HEK293 (cell line): Measurements from ENCODE around the gene RPL15.

Experiments
- MZF1 ChIP-seq: fragments of 450-650 bp; formaldehyde crosslinking; IDR thresholded peaks from 2 replicates; pipeline ENCODE4 v1.5.1; 2017; ENCODE audit warnings: missing biosample characterization, missing genetic modification characterization, borderline replicate concordance
- SP2 ChIP-seq: fragments of 450-650 bp; formaldehyde crosslinking; IDR thresholded peaks from 2 replicates; pipeline ENCODE4 v1.5.1; 2016; ENCODE audit warnings: missing biosample characterization, missing genetic modification characterization
- TCF7L2 ChIP-seq: IDR thresholded peaks from 2 replicates; pipeline ENCODE4 v1.6.1; 2011; ENCODE audit warnings: low read depth, mild to moderate bottlenecking, inconsistent platforms, low read length, moderate library complexity, borderline replicate concordance
- ZBTB44 ChIP-seq: fragments of 450-650 bp; IDR thresholded peaks from 2 replicates; pipeline ENCODE4 v1.5.1; 2018; ENCODE audit warnings: missing biosample characterization, mild to moderate bottlenecking, missing genetic modification characterization
- ZNF202 ChIP-seq: fragments of 450-650 bp; formaldehyde crosslinking; IDR thresholded peaks from 2 replicates; pipeline ENCODE4 v1.5.1; 2016; ENCODE audit warnings: missing biosample characterization, missing genetic modification characterization, borderline replicate concordance
- ZNF214 ChIP-seq: fragments of 450-650 bp; formaldehyde crosslinking; IDR thresholded peaks from 2 replicates; pipeline ENCODE4 v1.5.1; 2017; ENCODE audit warnings: missing biosample characterization, mild to moderate bottlenecking, missing genetic modification characterization, borderline replicate concordance
- ZNF248 ChIP-seq: fragments of 450-650 bp; formaldehyde crosslinking; IDR thresholded peaks from 2 replicates; pipeline ENCODE4 v1.5.1; 2017; ENCODE audit warnings: missing biosample characterization, missing genetic modification characterization
- ZNF324 ChIP-seq: fragments of 450-650 bp; formaldehyde crosslinking; IDR thresholded peaks from 2 replicates; pipeline ENCODE4 v1.5.1; 2016; ENCODE audit warnings: missing biosample characterization, missing genetic modification characterization
- ZNF664 ChIP-seq: fragments of 450-650 bp; formaldehyde crosslinking; IDR thresholded peaks from 2 replicates; pipeline ENCODE4 v1.5.1; 2016; ENCODE audit warnings: missing biosample characterization, missing genetic modification characterization
- TF ChIP-seq, protein P1 (sequence below): fragments of 450-650 bp; formaldehyde crosslinking; IDR thresholded peaks from 2 replicates; pipeline ENCODE4 v1.5.1; 2016; ENCODE audit warnings: missing biosample characterization, missing genetic modification characterization
- TF ChIP-seq, protein P2 (sequence below): fragments of 450-650 bp; formaldehyde crosslinking; IDR thresholded peaks from 2 replicates; pipeline ENCODE4 v1.5.1; 2016; ENCODE audit warnings: missing biosample characterization, missing genetic modification characterization
- TF ChIP-seq, protein P3 (sequence below): fragments of 450-650 bp; formaldehyde crosslinking; IDR thresholded peaks from 2 replicates; pipeline ENCODE4 v1.5.1; 2016; ENCODE audit warnings: missing biosample characterization, missing genetic modification characterization

DNA sequence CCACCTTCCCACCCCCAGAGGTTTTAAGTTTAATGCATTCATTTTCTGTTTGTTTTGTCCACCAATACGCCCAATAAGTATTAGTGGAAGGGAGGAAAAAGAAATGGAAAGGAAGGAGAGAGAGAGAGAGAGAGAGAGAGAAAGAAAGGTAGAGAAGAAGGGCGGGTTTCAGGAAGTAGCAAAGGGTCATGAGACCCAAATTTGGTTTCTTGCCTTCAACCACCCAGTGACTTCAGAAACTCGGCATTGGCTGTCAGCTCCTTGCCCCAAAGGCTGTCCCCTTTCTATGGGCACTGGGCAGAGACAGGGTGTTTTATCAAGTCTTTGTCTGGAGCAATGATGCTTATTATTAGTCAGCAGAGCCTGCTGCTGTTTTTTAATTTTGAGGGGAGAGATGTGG, 14.7 kb downstream of the RPL15 start:
- TF ChIP-seq ZNF202 (tag by site-specific recombination) (no peak), ZNF248 (tag by site-specific recombination) (no peak), MZF1 (tag by site-specific recombination) (no peak), ZNF214 (tag by site-specific recombination) (no peak), TCF7L2 (no peak), ZNF664 (tag by site-specific recombination) (no peak), ZBTB44 (tag by site-specific recombination) (no peak), ZNF324 (tag by site-specific recombination) (no peak), SP2 (tag by site-specific recombination) (no peak)
- TF ChIP-seq, protein P1, sequence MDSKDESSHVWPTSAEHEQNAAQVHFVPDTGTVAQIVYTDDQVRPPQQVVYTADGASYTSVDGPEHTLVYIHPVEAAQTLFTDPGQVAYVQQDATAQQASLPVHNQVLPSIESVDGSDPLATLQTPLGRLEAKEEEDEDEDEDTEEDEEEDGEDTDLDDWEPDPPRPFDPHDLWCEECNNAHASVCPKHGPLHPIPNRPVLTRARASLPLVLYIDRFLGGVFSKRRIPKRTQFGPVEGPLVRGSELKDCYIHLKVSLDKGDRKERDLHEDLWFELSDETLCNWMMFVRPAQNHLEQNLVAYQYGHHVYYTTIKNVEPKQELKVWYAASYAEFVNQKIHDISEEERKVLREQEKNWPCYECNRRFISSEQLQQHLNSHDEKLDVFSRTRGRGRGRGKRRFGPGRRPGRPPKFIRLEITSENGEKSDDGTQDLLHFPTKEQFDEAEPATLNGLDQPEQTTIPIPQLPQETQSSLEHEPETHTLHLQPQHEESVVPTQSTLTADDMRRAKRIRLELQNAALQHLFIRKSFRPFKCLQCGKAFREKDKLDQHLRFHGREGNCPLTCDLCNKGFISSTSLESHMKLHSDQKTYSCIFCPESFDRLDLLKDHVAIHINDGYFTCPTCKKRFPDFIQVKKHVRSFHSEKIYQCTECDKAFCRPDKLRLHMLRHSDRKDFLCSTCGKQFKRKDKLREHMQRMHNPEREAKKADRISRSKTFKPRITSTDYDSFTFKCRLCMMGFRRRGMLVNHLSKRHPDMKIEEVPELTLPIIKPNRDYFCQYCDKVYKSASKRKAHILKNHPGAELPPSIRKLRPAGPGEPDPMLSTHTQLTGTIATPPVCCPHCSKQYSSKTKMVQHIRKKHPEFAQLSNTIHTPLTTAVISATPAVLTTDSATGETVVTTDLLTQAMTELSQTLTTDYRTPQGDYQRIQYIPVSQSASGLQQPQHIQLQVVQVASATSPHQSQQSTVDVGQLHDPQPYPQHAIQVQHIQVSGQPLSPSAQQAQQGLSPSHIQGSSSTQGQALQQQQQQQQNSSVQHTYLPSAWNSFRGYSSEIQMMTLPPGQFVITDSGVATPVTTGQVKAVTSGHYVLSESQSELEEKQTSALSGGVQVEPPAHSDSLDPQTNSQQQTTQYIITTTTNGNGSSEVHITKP (tag by site-specific recombination) = no peak
- TF ChIP-seq, protein P2, sequence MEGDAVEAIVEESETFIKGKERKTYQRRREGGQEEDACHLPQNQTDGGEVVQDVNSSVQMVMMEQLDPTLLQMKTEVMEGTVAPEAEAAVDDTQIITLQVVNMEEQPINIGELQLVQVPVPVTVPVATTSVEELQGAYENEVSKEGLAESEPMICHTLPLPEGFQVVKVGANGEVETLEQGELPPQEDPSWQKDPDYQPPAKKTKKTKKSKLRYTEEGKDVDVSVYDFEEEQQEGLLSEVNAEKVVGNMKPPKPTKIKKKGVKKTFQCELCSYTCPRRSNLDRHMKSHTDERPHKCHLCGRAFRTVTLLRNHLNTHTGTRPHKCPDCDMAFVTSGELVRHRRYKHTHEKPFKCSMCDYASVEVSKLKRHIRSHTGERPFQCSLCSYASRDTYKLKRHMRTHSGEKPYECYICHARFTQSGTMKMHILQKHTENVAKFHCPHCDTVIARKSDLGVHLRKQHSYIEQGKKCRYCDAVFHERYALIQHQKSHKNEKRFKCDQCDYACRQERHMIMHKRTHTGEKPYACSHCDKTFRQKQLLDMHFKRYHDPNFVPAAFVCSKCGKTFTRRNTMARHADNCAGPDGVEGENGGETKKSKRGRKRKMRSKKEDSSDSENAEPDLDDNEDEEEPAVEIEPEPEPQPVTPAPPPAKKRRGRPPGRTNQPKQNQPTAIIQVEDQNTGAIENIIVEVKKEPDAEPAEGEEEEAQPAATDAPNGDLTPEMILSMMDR (tag by site-specific recombination) = no peak
- TF ChIP-seq, protein P3, sequence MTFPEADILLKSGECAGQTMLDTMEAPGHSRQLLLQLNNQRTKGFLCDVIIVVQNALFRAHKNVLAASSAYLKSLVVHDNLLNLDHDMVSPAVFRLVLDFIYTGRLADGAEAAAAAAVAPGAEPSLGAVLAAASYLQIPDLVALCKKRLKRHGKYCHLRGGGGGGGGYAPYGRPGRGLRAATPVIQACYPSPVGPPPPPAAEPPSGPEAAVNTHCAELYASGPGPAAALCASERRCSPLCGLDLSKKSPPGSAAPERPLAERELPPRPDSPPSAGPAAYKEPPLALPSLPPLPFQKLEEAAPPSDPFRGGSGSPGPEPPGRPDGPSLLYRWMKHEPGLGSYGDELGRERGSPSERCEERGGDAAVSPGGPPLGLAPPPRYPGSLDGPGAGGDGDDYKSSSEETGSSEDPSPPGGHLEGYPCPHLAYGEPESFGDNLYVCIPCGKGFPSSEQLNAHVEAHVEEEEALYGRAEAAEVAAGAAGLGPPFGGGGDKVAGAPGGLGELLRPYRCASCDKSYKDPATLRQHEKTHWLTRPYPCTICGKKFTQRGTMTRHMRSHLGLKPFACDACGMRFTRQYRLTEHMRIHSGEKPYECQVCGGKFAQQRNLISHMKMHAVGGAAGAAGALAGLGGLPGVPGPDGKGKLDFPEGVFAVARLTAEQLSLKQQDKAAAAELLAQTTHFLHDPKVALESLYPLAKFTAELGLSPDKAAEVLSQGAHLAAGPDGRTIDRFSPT = no peak
